ENCODE results near the gene KIN. TPM values are rescaled to one million over a fixed set of nuclear protein-coding genes. Genes with fewer than 3 reads are reported as not detected.

KIN gene
- polyA plus RNA-seq, 2 of the 4 experiments (the other 2 are of a cell fraction) = 8.3 to 19.0 TPM

DNA sequence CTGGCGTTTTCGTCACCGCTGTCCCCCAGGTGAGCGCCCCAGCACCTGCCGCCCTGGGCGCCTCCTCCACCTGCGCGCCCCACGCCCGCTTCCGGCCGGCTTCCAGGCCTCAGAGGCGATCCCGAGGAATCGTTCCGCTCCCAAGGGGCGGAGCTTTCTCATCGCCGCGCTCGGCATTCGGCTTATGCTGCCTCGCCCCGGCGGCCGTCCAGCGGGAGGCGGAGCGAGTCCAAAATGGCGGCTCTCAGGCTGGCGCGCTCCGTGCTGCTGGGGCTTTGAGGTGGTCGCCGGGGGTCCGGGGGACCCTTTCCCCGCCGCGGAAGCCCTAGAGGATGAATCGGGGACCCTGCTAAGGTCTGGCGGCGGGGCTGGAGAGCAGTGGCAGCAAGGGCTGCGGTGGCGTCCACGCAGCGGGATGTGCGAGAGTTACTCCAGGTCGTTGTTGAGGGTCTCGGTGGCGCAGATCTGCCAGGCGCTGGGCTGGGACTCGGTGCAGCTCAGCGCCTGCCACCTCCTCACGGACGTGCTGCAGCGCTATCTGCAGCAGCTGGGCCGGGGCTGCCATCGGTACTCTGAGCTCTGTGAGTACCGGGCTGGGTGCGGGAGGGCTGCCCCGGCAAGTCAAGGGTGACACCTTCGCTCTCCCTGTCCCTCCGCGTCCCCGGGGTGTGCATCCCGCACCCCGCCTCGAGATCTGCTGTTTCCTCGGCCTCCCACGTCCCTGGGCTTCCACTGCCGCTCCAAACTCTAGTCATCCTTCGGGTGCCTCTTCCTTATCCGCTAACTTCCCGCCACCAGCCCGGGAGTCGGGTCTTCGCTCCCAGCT, 30.7 kb upstream of the KIN start, which contains the start of gene TAF3:
TSS of gene TAF3 (plus strand) at position 211 of the 826 bp plus-strand sequence. CDS start at position 416, 205 bp downstream.
- DNase-seq (ENCODE audit: low read depth in 1 of 2, low spot score in 1 of 2) = peak; percentile 49 to 88
- WGBS (ENCODE audit: missing lambda C conversion rate) = under 1% methylated on average over 40 of the region's 77 CpGs
- Histone ChIP-seq H3K4me1 (peaks cover 12% of the 10 kb centered on the region; the same call in 2 of the 3 replicates), H3K9me3 (no peaks in the 10 kb centered on the region), H3K4me2 (peak within 1 kb of the TSS; percentile 93), H3K27ac (peak within 1 kb of the TSS; percentile 83 to 93), H3K4me3 (peak within 1 kb of the TSS; percentile 84)
- ATAC-seq = peak; percentile 65 to 89
- ChIA-PET CTCF (interaction anchor here (1.2 to 3.9 kb wide), 8 partner anchors 9 to 1390 kb away, joined by 3 to 17 read pairs (median 8); no protein-coding TSS in a partner anchor), POLR2A (interaction anchor here (0.5 to 2.7 kb wide), 10 partner anchors 9 to 1476 kb away, joined by 3 to 30 read pairs (median 4); partner anchors contain the start of genes ATP5F1C and KIN)
- FAIRE-seq = no peak
- TF ChIP-seq, protein P1, sequence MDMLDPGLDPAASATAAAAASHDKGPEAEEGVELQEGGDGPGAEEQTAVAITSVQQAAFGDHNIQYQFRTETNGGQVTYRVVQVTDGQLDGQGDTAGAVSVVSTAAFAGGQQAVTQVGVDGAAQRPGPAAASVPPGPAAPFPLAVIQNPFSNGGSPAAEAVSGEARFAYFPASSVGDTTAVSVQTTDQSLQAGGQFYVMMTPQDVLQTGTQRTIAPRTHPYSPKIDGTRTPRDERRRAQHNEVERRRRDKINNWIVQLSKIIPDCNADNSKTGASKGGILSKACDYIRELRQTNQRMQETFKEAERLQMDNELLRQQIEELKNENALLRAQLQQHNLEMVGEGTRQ (IDR thresholded peaks at IDR 0.05) = no peak
- TF ChIP-seq TP53 (CRISPR knock-in tag; IDR thresholded peaks at IDR 0.05) = no peak
- TF ChIP-seq, protein P2, sequence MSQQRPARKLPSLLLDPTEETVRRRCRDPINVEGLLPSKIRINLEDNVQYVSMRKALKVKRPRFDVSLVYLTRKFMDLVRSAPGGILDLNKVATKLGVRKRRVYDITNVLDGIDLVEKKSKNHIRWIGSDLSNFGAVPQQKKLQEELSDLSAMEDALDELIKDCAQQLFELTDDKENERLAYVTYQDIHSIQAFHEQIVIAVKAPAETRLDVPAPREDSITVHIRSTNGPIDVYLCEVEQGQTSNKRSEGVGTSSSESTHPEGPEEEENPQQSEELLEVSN (IDR thresholded peaks at IDR 0.05; ENCODE audit: borderline replicate concordance, low read depth) = 0 out of 2 replicates have a peak, but pooled peaks have one; percentile 39
- TF ChIP-seq SMC3 (IDR thresholded peaks at IDR 0.05) = no peak; the same call in 2 of the 3 replicates
- no peak for TF ChIP-seq RAD21 (conservative IDR thresholded peaks at IDR 0.05 in 1 of 2, IDR thresholded peaks at IDR 0.05 in 1 of 2)
- no peak for TF ChIP-seq RCOR1 (IDR thresholded peaks at IDR 0.05; ENCODE audit: low read depth, low read length)
- TF ChIP-seq HES2 (IDR thresholded peaks at IDR 0.05) = no peak
- TF ChIP-seq EHF (CRISPR knock-in tag; IDR thresholded peaks at IDR 0.05) = no peak
- TF ChIP-seq JUN (IDR thresholded peaks at IDR 0.05) = peak; percentile 75 to 86; a peak in 4 of 5 replicates
- TF ChIP-seq TFCP2L1 (CRISPR knock-in tag; IDR thresholded peaks at IDR 0.05) = no peak
- no peak for TF ChIP-seq NFE2L2 (conservative IDR thresholded peaks at IDR 0.05; ENCODE audit: low read length)
- no peak for TF ChIP-seq MAFK (IDR thresholded peaks at IDR 0.05; ENCODE audit: partially characterized antibody)
- no peak for TF ChIP-seq HOXB13 (CRISPR knock-in tag; IDR thresholded peaks at IDR 0.05; ENCODE audit: low read depth)
- no peak for TF ChIP-seq RNF2 (IDR thresholded peaks at IDR 0.05; ENCODE audit: borderline replicate concordance, low read depth)
- TF ChIP-seq ESRRA (IDR thresholded peaks at IDR 0.05; ENCODE audit: borderline replicate concordance, low read length) = no peak
- TF ChIP-seq MAX (IDR thresholded peaks at IDR 0.05) = peak; percentile 89
- TF ChIP-seq FOXS1 (CRISPR knock-in tag; IDR thresholded peaks at IDR 0.05) = no peak
- peak; percentile 30; the same call in 1 of the 2 replicates for TF ChIP-seq MYC (IDR thresholded peaks at IDR 0.05; ENCODE audit: borderline replicate concordance, low read length)
- TF ChIP-seq, protein P3, sequence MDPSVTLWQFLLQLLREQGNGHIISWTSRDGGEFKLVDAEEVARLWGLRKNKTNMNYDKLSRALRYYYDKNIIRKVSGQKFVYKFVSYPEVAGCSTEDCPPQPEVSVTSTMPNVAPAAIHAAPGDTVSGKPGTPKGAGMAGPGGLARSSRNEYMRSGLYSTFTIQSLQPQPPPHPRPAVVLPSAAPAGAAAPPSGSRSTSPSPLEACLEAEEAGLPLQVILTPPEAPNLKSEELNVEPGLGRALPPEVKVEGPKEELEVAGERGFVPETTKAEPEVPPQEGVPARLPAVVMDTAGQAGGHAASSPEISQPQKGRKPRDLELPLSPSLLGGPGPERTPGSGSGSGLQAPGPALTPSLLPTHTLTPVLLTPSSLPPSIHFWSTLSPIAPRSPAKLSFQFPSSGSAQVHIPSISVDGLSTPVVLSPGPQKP (IDR thresholded peaks at IDR 0.05; ENCODE audit: low read depth, low read length) = no peak
- no peak for TF ChIP-seq ZNF302 (CRISPR knock-in tag; IDR thresholded peaks at IDR 0.05)
- TF ChIP-seq PHF8 (IDR thresholded peaks at IDR 0.05; ENCODE audit: borderline replicate concordance, low read depth) = no peak
- no peak for TF ChIP-seq CHD2 (IDR thresholded peaks at IDR 0.05; ENCODE audit: low read length, partially characterized antibody)
- no peak for TF ChIP-seq NPAS2 (CRISPR knock-in tag; IDR thresholded peaks at IDR 0.05; ENCODE audit: borderline replicate concordance)
- 0 out of 2 replicates have a peak, but pooled peaks have one; percentile 48 for TF ChIP-seq MAZ (IDR thresholded peaks at IDR 0.05; ENCODE audit: borderline replicate concordance, low read depth, low read length)
- TF ChIP-seq SREBF2 (IDR thresholded peaks at IDR 0.05) = no peak
- TF ChIP-seq EP300 (IDR thresholded peaks at IDR 0.05) = no peak
- no peak for TF ChIP-seq RARB (CRISPR knock-in tag; IDR thresholded peaks at IDR 0.05)
- TF ChIP-seq EHMT2 (IDR thresholded peaks at IDR 0.05; ENCODE audit: low read depth) = no peak
- TF ChIP-seq KDM5A (IDR thresholded peaks at IDR 0.05) = peak; percentile 96
- TF ChIP-seq BHLHE40 (IDR thresholded peaks at IDR 0.05; ENCODE audit: low read depth, low read length) = no peak
- no peak for TF ChIP-seq JUNB (IDR thresholded peaks at IDR 0.05)
- no peak for TF ChIP-seq HOXA7 (CRISPR knock-in tag; IDR thresholded peaks at IDR 0.05)
- TF ChIP-seq, protein P4, sequence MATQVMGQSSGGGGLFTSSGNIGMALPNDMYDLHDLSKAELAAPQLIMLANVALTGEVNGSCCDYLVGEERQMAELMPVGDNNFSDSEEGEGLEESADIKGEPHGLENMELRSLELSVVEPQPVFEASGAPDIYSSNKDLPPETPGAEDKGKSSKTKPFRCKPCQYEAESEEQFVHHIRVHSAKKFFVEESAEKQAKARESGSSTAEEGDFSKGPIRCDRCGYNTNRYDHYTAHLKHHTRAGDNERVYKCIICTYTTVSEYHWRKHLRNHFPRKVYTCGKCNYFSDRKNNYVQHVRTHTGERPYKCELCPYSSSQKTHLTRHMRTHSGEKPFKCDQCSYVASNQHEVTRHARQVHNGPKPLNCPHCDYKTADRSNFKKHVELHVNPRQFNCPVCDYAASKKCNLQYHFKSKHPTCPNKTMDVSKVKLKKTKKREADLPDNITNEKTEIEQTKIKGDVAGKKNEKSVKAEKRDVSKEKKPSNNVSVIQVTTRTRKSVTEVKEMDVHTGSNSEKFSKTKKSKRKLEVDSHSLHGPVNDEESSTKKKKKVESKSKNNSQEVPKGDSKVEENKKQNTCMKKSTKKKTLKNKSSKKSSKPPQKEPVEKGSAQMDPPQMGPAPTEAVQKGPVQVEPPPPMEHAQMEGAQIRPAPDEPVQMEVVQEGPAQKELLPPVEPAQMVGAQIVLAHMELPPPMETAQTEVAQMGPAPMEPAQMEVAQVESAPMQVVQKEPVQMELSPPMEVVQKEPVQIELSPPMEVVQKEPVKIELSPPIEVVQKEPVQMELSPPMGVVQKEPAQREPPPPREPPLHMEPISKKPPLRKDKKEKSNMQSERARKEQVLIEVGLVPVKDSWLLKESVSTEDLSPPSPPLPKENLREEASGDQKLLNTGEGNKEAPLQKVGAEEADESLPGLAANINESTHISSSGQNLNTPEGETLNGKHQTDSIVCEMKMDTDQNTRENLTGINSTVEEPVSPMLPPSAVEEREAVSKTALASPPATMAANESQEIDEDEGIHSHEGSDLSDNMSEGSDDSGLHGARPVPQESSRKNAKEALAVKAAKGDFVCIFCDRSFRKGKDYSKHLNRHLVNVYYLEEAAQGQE (IDR thresholded peaks at IDR 0.05) = no peak
- TF ChIP-seq POLR2A (IDR thresholded peaks at IDR 0.05; ENCODE audit: low read length) = peak; percentile 88
